Testis (tissue), 3 donors: Measurements from ENCODE around the gene KRTAP20-1. TPM values are rescaled to one million over a fixed set of nuclear protein-coding genes. Genes with fewer than 3 reads are reported as not detected.

Experiments used
- polyA plus RNA-seq: library from polyadenylated mRNA; stranded (reverse); fragments of 350-450 nt; fragmentation: Illumina TruSeq; extraction: RNeasy Lipid Tissue Mini Kit (QIAGEN cat#74804); gene quantifications from one replicate; pipeline ENCODE4 v1.2.3, GENCODE V29; 2014; ENCODE audit warnings: low read depth, low replicate concordance; ENCODE audit not compliant: insufficient read depth
- small RNA-seq, 2 donors: library from RNA; depleted of rRNA; stranded (forward); fragments of <200 nt; gene quantifications; one replicate each; pipeline ENCODE3, GENCODE V24; 2016
- total RNA-seq, 2 donors: library from RNA; depleted of rRNA; stranded (reverse); fragments of >200 nt; gene quantifications; one replicate each; pipeline ENCODE4 v1.2.3, GENCODE V29; 2016

KRTAP20-1 gene
- total and polyA plus RNA-seq, 3 donors from 2014 or later = not detected

Small RNA genes lying within 50 kb of the gene (small RNA-seq; reads per million reads assigned to genes)
- gene KRTAP20-1 = 0 reads per million in 2 donors
- gene KRTAP20-3 = 0 reads per million in 2 donors
- 0 reads per million in 2 donors for gene KRTAP20-4
- 0 reads per million in 2 donors for gene KRTAP22-1
- gene KRTAP22-2 = 0 reads per million in 2 donors

Other genes starting within 250 kb of the KRTAP20-1 start
- gene KRTAP13-2, start 244.2 kb upstream of the KRTAP20-1 start, total RNA-seq = not detected
- gene KRTAP13-2, start 244.2 kb upstream of the KRTAP20-1 start, polyA plus RNA-seq = not detected
- gene KRTAP13-1, start 220.4 kb upstream of the KRTAP20-1 start, total RNA-seq = not detected
- gene KRTAP13-1, start 220.4 kb upstream of the KRTAP20-1 start, polyA plus RNA-seq = not detected
- gene KRTAP13-3, start 190.5 kb upstream of the KRTAP20-1 start, total RNA-seq = not detected
- not detected for gene KRTAP13-3, start 190.5 kb upstream of the KRTAP20-1 start, polyA plus RNA-seq
- gene KRTAP13-4, start 186.2 kb upstream of the KRTAP20-1 start, total RNA-seq = not detected
- not detected for gene KRTAP13-4, start 186.2 kb upstream of the KRTAP20-1 start, polyA plus RNA-seq
- gene KRTAP15-1, start 176.2 kb upstream of the KRTAP20-1 start, total RNA-seq = not detected
- gene KRTAP15-1, start 176.2 kb upstream of the KRTAP20-1 start, polyA plus RNA-seq = not detected
- gene KRTAP19-1, start 136.1 kb upstream of the KRTAP20-1 start, total RNA-seq = not detected
- gene KRTAP19-1, start 136.1 kb upstream of the KRTAP20-1 start, polyA plus RNA-seq = not detected
- gene KRTAP19-2, start 129.0 kb upstream of the KRTAP20-1 start, total RNA-seq = not detected
- not detected for gene KRTAP19-2, start 129.0 kb upstream of the KRTAP20-1 start, polyA plus RNA-seq
- gene KRTAP19-3, start 124.4 kb upstream of the KRTAP20-1 start, total RNA-seq = not detected
- not detected for gene KRTAP19-3, start 124.4 kb upstream of the KRTAP20-1 start, polyA plus RNA-seq
- not detected for gene KRTAP19-4, start 119.3 kb upstream of the KRTAP20-1 start, total RNA-seq
- not detected for gene KRTAP19-4, start 119.3 kb upstream of the KRTAP20-1 start, polyA plus RNA-seq
- gene KRTAP19-5, start 114.3 kb upstream of the KRTAP20-1 start, total RNA-seq = not detected
- not detected for gene KRTAP19-5, start 114.3 kb upstream of the KRTAP20-1 start, polyA plus RNA-seq
- not detected for gene KRTAP19-6, start 74.6 kb upstream of the KRTAP20-1 start, total RNA-seq
- not detected for gene KRTAP19-6, start 74.6 kb upstream of the KRTAP20-1 start, polyA plus RNA-seq
- gene KRTAP19-7, start 55.1 kb upstream of the KRTAP20-1 start, total RNA-seq = not detected
- gene KRTAP19-7, start 55.1 kb upstream of the KRTAP20-1 start, polyA plus RNA-seq = not detected
- not detected for gene KRTAP22-2, start 26.0 kb upstream of the KRTAP20-1 start, total RNA-seq
- not detected for gene KRTAP22-2, start 26.0 kb upstream of the KRTAP20-1 start, polyA plus RNA-seq
- gene KRTAP6-3, start 24.0 kb upstream of the KRTAP20-1 start, total RNA-seq = 1 to 10 TPM in 1 of 2 donors, under 1 TPM in 1; 0.99 to 1.3 TPM
- not detected for gene KRTAP6-3, start 24.0 kb upstream of the KRTAP20-1 start, polyA plus RNA-seq
- not detected for gene KRTAP6-2, start 17.5 kb upstream of the KRTAP20-1 start, total RNA-seq
- not detected for gene KRTAP6-2, start 17.5 kb upstream of the KRTAP20-1 start, polyA plus RNA-seq
- not detected for gene KRTAP22-1, start 15.3 kb upstream of the KRTAP20-1 start, total RNA-seq
- not detected for gene KRTAP22-1, start 15.3 kb upstream of the KRTAP20-1 start, polyA plus RNA-seq
- gene KRTAP6-1, start 2.5 kb upstream of the KRTAP20-1 start, total RNA-seq = not detected
- not detected for gene KRTAP6-1, start 2.5 kb upstream of the KRTAP20-1 start, polyA plus RNA-seq
- not detected for gene KRTAP20-4, start 4.2 kb downstream of the KRTAP20-1 start, total RNA-seq
- gene KRTAP20-4, start 4.2 kb downstream of the KRTAP20-1 start, polyA plus RNA-seq = not detected
- not detected for gene KRTAP20-2, start 18.8 kb downstream of the KRTAP20-1 start, total RNA-seq
- not detected for gene KRTAP20-2, start 18.8 kb downstream of the KRTAP20-1 start, polyA plus RNA-seq
- gene KRTAP20-3, start 26.4 kb downstream of the KRTAP20-1 start, total RNA-seq = not detected
- not detected for gene KRTAP20-3, start 26.4 kb downstream of the KRTAP20-1 start, polyA plus RNA-seq
- not detected for gene KRTAP21-3, start 102.4 kb downstream of the KRTAP20-1 start, total RNA-seq
- not detected for gene KRTAP21-3, start 102.4 kb downstream of the KRTAP20-1 start, polyA plus RNA-seq
- 1 to 10 TPM in 1 of 2 donors, not detected in 1; 1.4 TPM for gene KRTAP21-2, start 130.8 kb downstream of the KRTAP20-1 start, total RNA-seq
- 2.5 TPM for gene KRTAP21-2, start 130.8 kb downstream of the KRTAP20-1 start, polyA plus RNA-seq
- not detected for gene KRTAP21-1, start 139.0 kb downstream of the KRTAP20-1 start, total RNA-seq
- gene KRTAP21-1, start 139.0 kb downstream of the KRTAP20-1 start, polyA plus RNA-seq = not detected
- gene KRTAP8-1, start 196.8 kb downstream of the KRTAP20-1 start, total RNA-seq = not detected
- not detected for gene KRTAP8-1, start 196.8 kb downstream of the KRTAP20-1 start, polyA plus RNA-seq
- gene KRTAP7-1, start 213.3 kb downstream of the KRTAP20-1 start, total RNA-seq = 1 to 10 TPM in 1 of 2 donors, under 1 TPM in 1; 0.81 to 1.5 TPM
- gene KRTAP7-1, start 213.3 kb downstream of the KRTAP20-1 start, polyA plus RNA-seq = not detected